ENCODE measurements around the gene DOCK10. TPM values are rescaled to one million over a fixed set of nuclear protein-coding genes. Genes with fewer than 3 reads are reported as not detected.

Gene DOCK10
- total and polyA plus RNA-seq, 9 of the 15 experiments (the other 6 are each of a cell fraction or from before 2014, with no cell fraction given) = 0.01 to 0.87 (median 0.18) TPM

DNA sequence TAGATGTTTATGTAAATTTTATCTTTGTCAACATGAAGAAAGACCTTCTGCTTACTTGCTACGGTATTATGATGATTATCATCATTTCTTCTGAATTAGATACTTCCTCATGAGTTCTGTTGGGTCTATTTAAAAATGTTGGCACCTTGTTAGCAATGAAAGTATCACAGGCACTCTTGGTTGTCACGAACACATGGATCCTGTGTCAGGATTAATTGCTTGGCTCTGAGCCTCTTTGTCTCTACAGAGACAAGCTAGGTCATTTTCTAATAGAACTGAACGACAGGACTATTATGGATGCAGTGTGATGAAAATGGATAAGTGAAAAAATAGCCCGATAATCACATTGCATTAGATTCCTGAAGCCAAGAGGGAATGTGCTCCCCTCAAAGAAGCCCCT, 110.3 kb downstream of the DOCK10 start:
- H3K27me3 ChIP-seq (ENCODE audit: control insufficient read depth in 2 of 2, insufficient read depth in 2 of 2, low read length in 2 of 2) = no peaks in the 10 kb centered on the region
- ATAC-seq = no peak
- H3K9ac ChIP-seq (ENCODE audit: insufficient read depth in 1 of 2, low read depth in 2 of 2, low read length in 2 of 2) = no peak overlapping the region
- no peak overlapping the region for H3K4me3 ChIP-seq
- H4K20me1 ChIP-seq (replicated peaks; ENCODE audit: control insufficient read depth, insufficient read depth, low read length) = no peaks in the 10 kb centered on the region
- WGBS (ENCODE audit: insufficient coverage, low coverage, missing lambda C conversion rate) = 0% methylated on average over 4 of the region's 4 CpGs
- no peaks in the 10 kb centered on the region for H3K9me3 ChIP-seq (replicated peaks; ENCODE audit: control insufficient read depth, insufficient read depth, low read depth, low read length)
- no peak overlapping the region for H3K27ac ChIP-seq (ENCODE audit: extremely low read depth, low read depth, low read length)
- H3K9me1 ChIP-seq (ENCODE audit: control insufficient read depth, insufficient read depth, low read length) = no peaks in the 10 kb centered on the region
- ChIA-PET POLR2A (no interaction called here), CTCF (ENCODE audit: low intra/inter-chr PET ratio) (no interaction called here)
- no peaks in the 10 kb centered on the region for H3K79me2 ChIP-seq (ENCODE audit: control insufficient read depth, insufficient read depth, low read length)
- intact Hi-C loops (cut with micrococcal nuclease) (no loop called here), in situ Hi-C loops (cut with MboI) (no loop called here)
- no peaks in the 10 kb centered on the region for H3K36me3 ChIP-seq (ENCODE audit: control insufficient read depth, insufficient read depth, low read length)
- DNase-seq (ENCODE audit: extremely low read depth in 1 of 4, low spot score in 3 of 4) = no peak
- FAIRE-seq = no peak
- no peaks in the 10 kb centered on the region for H3K4me1 ChIP-seq (replicated peaks in 1 of 2; ENCODE audit: control insufficient read depth in 2 of 2, insufficient read depth in 2 of 2, low read length in 2 of 2)
- BruUV-seq (replicated peaks) = no TSS peak
- no peak overlapping the region for H3K4me2 ChIP-seq (ENCODE audit: insufficient read depth, low read length)
- H2AFZ ChIP-seq (ENCODE audit: low read depth, low read length) = no peak overlapping the region
- TF ChIP-seq CHD2 (IDR thresholded peaks at IDR 0.05; ENCODE audit: low read depth, low read length) (no peak), NFATC3 (IDR thresholded peaks at IDR 0.05) (no peak), ZNF274 (IDR thresholded peaks at IDR 0.05; ENCODE audit: borderline replicate concordance, low read depth, low read length) (no peak), EP400 (IDR thresholded peaks at IDR 0.05) (no peak), ADNP (tag; IDR thresholded peaks at IDR 0.05) (no peak), EP300 (IDR thresholded peaks at IDR 0.05; ENCODE audit: low read length) (no peak), TEAD2 (tag; IDR thresholded peaks at IDR 0.05) (no peak), HDAC2 (IDR thresholded peaks at IDR 0.05) (no peak), ZNF263 (CRISPR knock-in tag; IDR thresholded peaks at IDR 0.05; ENCODE audit: borderline replicate concordance) (no peak), KDM5B (IDR thresholded peaks at IDR 0.05; ENCODE audit: insufficient replicate concordance, low read depth, low read length) (no peak), ZNF174 (CRISPR knock-in tag; IDR thresholded peaks at IDR 0.05) (no peak), ILK (tag; IDR thresholded peaks at IDR 0.05; ENCODE audit: borderline replicate concordance, low read depth) (no peak), USF2 (CRISPR knock-in tag; IDR thresholded peaks at IDR 0.05) (no peak), ELF1 (tag; IDR thresholded peaks at IDR 0.05) (no peak)

All from K562 (cell line).